Liver (tissue), 9 donors: ENCODE measurements around the gene HOXB3. TPM values are rescaled to one million over a fixed set of nuclear protein-coding genes. Genes with fewer than 3 reads are reported as not detected.

Experiments used
- DNase-seq: peaks from one replicate; pipeline ENCODE4 v3.0.0-alpha.2; 2017; ENCODE audit warnings: low spot score
- H3K27ac ChIP-seq, 2 donors: one replicate each; pipeline ENCODE4 v1.7.0; 2013; ENCODE audit warnings: inconsistent platforms in 2 of 2, low read length in 2 of 2, control low read depth in 1 of 2, low read depth in 1 of 2, mild to moderate bottlenecking in 1 of 2
- H3K27me3 ChIP-seq, 4 donors: one replicate each; pipeline versions ENCODE4 v1.6.1 to v1.7.0; 2013; ENCODE audit warnings: low read length in 3 of 4, inconsistent platforms in 1 of 4, mild to moderate bottlenecking in 1 of 4, moderate library complexity in 1 of 4; ENCODE audit not compliant: control insufficient read depth in 4 of 4, insufficient read depth in 4 of 4
- H3K36me3 ChIP-seq, 4 donors: one replicate each; pipeline versions ENCODE4 v1.6.1 to v1.7.0; 2013; ENCODE audit warnings: low read length in 3 of 4, mild to moderate bottlenecking in 3 of 4, low read depth in 1 of 4, moderate library complexity in 1 of 4; ENCODE audit not compliant: control insufficient read depth in 4 of 4, insufficient read depth in 3 of 4
- H3K4me1 ChIP-seq, 4 donors: one replicate each; pipeline versions ENCODE4 v1.6.1 to v1.7.0; 2013; ENCODE audit warnings: low read length in 3 of 4, mild to moderate bottlenecking in 3 of 4, moderate library complexity in 1 of 4; ENCODE audit not compliant: control insufficient read depth in 4 of 4, insufficient read depth in 4 of 4
- H3K4me3 ChIP-seq, 3 donors: one replicate each; pipeline versions ENCODE4 v1.6.1 to v1.7.0; 2013; ENCODE audit warnings: low read length in 3 of 3, control low read depth in 1 of 3, low read depth in 1 of 3, mild to moderate bottlenecking in 1 of 3
- H3K9ac ChIP-seq, 2 donors: one replicate each; pipeline ENCODE4 v1.7.0; 2013; ENCODE audit warnings: low read length in 2 of 2, mild to moderate bottlenecking in 2 of 2, moderate library complexity in 2 of 2, control low read depth in 1 of 2, low read depth in 1 of 2
- H3K9me3 ChIP-seq, 4 donors: one replicate each; pipeline versions ENCODE4 v1.6.1 to v1.7.0; 2013; ENCODE audit warnings: low read length in 3 of 4; ENCODE audit not compliant: control insufficient read depth in 4 of 4
- EGR1 ChIP-seq, 2 donors: IDR thresholded peaks; 2 replicates each; pipeline ENCODE4 v1.6.1; 2016 to 2018; ENCODE audit warnings: antibody characterized with exemption in 2 of 2, low read depth in 2 of 2
- FOXA1 ChIP-seq: IDR thresholded peaks from 2 replicates; pipeline ENCODE4 v1.6.1; 2016; ENCODE audit warnings: antibody characterized with exemption
- FOXA2 ChIP-seq: IDR thresholded peaks from 2 replicates; pipeline ENCODE4 v1.6.1; 2016; ENCODE audit warnings: antibody characterized with exemption
- GABPA ChIP-seq, 2 donors: IDR thresholded peaks in 1 of 2; conservative IDR thresholded peaks in 1 of 2; 2 replicates each; pipeline ENCODE4 v1.6.1; 2016; ENCODE audit warnings: antibody characterized with exemption in 2 of 2, mild to moderate bottlenecking in 1 of 2, moderate library complexity in 1 of 2
- HNF4A ChIP-seq, 2 donors: conservative IDR thresholded peaks; 2 replicates each; pipeline ENCODE4 v1.6.1; 2016; ENCODE audit warnings: antibody characterized with exemption in 2 of 2, mild to moderate bottlenecking in 2 of 2
- HNF4G ChIP-seq: IDR thresholded peaks from 2 replicates; pipeline ENCODE4 v1.6.1; 2016; ENCODE audit warnings: antibody characterized with exemption
- NR2F2 ChIP-seq: IDR thresholded peaks from 2 replicates; pipeline ENCODE4 v1.6.1; 2016; ENCODE audit warnings: antibody characterized with exemption
- WGBS: extraction: QIAGEN DNeasy Blood & Tissue Kit; methylation state at CpG from one replicate; pipeline ENCODE4 v1.1.7; 2013; 5-methylcytosine and 5-hydroxymethylcytosine counted together
- polyA plus RNA-seq, 2 donors: library from polyadenylated mRNA; stranded (reverse) in 1 of 2; unstranded in 1 of 2; fragments of 200-250 nt in 1 of 2; fragments of >200 nt in 1 of 2; fragmentation: Nextera tagmentation in 1 of 2; extraction: Ambion mirVana in 1 of 2; gene quantifications; one replicate each; pipeline versions ENCODE4 v1.2.1 to v1.2.3, GENCODE V29; 2013 to 2015
- total RNA-seq, 2 donors: library from RNA; depleted of rRNA; stranded (reverse); fragments of >200 nt; gene quantifications; one replicate each; pipeline ENCODE4 v1.2.3, GENCODE V29; 2014
- TF ChIP-seq, protein P1 (sequence below): IDR thresholded peaks from 2 replicates; pipeline ENCODE4 v1.6.1; 2016; ENCODE audit warnings: antibody characterized with exemption
- TF ChIP-seq, protein P2 (sequence below): IDR thresholded peaks from 2 replicates; pipeline ENCODE4 v1.6.1; 2016; ENCODE audit warnings: antibody characterized with exemption
- donor health status: healthy.
- donor health status: healthy.
- donor health status: healthy.
- donor health status: healthy.
- donor health status: healthy.

The HOXB3 gene
- total and polyA plus RNA-seq, 4 donors: 0.75 to 2.2 (median 1.2) TPM

DNA sequence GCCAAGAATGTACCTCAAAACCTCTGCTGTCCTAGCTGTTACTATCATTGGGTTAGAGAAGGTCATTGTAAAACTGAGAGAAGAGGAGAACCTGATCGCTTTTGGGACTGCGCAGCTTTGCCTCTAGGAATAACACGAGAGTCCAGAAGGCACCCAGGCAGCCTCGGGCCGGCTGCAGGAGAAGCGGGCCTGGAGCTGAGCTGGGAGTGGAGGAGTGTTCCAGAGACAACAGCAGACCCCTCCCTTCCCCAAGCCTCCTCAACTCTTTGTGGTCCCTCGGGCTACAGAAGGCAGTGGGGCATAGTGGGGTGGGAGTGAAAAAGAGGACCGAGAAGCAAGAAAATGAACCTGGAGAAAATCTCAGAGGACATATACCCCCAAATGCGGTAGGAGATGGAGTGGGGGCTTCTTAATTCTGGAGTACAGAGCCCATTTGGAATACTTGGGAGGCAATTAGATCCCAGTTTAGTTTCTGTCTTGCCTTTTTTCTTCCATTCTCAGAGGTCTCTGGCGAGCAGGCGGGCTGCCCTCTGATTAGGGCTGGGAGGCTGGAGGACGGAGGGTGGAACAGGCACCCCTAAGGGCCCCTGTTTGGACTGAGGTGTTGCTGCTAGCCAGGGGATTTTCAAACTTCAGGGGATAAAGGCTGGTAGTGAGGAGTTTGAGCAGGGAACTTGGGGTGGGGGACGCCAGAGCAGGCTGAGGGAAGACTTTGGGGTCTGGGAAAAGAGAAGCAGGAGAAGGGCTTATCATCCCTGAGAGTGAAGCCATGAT, 31.8 kb downstream of the HOXB3 start:
- 30% methylated on average over 13 of the region's 13 CpGs for WGBS
- peaks cover 0 to 8% (median 3%) of the 10 kb centered on the region in 4 donors for H3K27me3 ChIP-seq
- peak overlapping the region in 1 of 2 donors; percentile 10 for H3K27ac ChIP-seq
- TF ChIP-seq NR2F2 (no peak), HNF4G (no peak), FOXA2 (no peak), FOXA1 (no peak)
- TF ChIP-seq, protein P1, sequence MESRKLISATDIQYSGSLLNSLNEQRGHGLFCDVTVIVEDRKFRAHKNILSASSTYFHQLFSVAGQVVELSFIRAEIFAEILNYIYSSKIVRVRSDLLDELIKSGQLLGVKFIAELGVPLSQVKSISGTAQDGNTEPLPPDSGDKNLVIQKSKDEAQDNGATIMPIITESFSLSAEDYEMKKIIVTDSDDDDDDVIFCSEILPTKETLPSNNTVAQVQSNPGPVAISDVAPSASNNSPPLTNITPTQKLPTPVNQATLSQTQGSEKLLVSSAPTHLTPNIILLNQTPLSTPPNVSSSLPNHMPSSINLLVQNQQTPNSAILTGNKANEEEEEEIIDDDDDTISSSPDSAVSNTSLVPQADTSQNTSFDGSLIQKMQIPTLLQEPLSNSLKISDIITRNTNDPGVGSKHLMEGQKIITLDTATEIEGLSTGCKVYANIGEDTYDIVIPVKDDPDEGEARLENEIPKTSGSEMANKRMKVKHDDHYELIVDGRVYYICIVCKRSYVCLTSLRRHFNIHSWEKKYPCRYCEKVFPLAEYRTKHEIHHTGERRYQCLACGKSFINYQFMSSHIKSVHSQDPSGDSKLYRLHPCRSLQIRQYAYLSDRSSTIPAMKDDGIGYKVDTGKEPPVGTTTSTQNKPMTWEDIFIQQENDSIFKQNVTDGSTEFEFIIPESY: no peak
- TF ChIP-seq, protein P2, sequence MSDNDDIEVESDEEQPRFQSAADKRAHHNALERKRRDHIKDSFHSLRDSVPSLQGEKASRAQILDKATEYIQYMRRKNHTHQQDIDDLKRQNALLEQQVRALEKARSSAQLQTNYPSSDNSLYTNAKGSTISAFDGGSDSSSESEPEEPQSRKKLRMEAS: no peak
- H3K9ac ChIP-seq: no peak overlapping the region
- no peaks in the 10 kb centered on the region for H3K36me3 ChIP-seq
- no peaks in the 10 kb centered on the region for H3K4me1 ChIP-seq
- no peak overlapping the region for H3K4me3 ChIP-seq
- no peaks in the 10 kb centered on the region for H3K9me3 ChIP-seq
- no peak for DNase-seq

DNA sequence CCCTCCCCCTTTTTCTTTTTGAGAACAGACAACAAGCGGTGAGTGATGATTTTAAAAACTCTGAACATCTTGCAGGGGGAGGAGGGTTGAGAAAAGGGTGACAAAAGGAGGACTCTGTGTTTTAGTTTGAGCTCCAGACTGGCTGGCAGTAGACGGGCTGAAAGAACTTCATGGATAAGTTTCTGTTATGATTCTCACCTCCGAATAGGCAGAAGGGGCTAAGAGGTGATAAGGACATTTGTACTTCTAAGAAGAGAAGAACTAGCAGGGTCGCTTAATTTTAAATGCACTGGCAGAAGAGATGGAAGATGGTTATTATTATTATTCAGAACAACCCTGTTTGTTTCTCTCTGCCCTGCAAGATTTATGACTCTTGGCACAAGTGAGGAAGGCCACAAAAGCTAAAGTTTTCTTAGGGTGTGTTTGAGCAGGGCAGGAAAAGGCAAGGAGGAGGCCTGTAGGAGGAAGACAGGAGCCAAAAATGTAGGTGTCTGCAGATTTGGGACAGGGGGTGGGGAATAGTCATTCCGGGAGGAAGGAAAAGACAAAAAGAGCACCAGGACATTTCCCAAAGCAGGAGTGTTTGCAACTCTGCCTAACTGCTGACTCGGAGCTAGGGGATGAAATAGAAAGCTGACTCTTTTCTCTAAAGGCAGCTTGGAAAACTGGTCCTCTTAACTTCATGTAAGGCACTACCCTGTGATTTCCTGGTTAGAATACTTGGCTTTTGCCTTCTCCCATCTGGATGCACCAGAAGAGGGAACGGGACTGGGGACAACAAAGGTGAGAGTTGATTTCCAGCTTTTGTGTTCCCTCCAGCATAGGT, 33.3 kb downstream of the HOXB3 start:
- Histone ChIP-seq H3K9me3 (no peaks in the 10 kb centered on the region), H3K9ac (no peak overlapping the region), H3K4me3 (no peak overlapping the region), H3K27me3 (peaks cover 0 to 5% (median 3%) of the 10 kb centered on the region in 4 donors), H3K27ac (peak overlapping the region; percentile 3 to 16), H3K36me3 (no peaks in the 10 kb centered on the region), H3K4me1 (no peaks in the 10 kb centered on the region)
- TF ChIP-seq EGR1 (IDR thresholded peaks at IDR 0.05; ENCODE audit: low read depth in 2 of 2) (no peak), NR2F2 (no peak), HNF4A (conservative IDR thresholded peaks at IDR 0.05) (no peak)
- 25% methylated on average over 7 of the region's 7 CpGs for WGBS
- DNase-seq: no peak

DNA sequence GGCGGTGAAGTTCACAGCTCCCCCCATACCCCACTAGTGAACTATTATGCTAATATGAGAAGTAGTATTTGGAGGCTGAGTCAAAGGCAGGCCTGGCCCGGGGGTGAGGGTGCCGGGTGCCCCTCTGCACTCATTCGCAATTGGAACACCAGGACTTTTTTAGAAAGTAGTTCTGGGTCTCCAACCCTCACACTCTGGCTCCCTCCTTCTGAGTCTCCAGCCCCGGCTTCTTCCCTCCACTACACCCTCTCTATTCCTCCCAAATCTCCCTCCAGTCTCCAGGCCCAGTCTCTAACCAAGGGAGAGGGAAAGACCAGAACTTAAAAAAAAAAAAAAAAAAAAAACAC, 33.8 kb downstream of the HOXB3 start:
- Histone ChIP-seq H3K4me1 (no peaks in the 10 kb centered on the region), H3K4me3 (no peak overlapping the region), H3K36me3 (no peaks in the 10 kb centered on the region), H3K9ac (no peak overlapping the region), H3K27ac (peak overlapping the region in 1 of 2 donors; percentile 57), H3K27me3 (peaks cover 0 to 5% (median 1%) of the 10 kb centered on the region in 4 donors), H3K9me3 (no peaks in the 10 kb centered on the region)
- no peak for DNase-seq
- TF ChIP-seq GABPA (IDR thresholded peaks at IDR 0.05 in 1 of 2, conservative IDR thresholded peaks at IDR 0.05 in 1 of 2) (no peak), HNF4G (no peak)
- WGBS: 23% methylated on average over 5 of the region's 5 CpGs
